ENCODE measurements around the gene SEC24C. TPM values are rescaled to one million over a fixed set of nuclear protein-coding genes. Genes with fewer than 3 reads are reported as not detected.

SEC24C gene
- total and polyA plus RNA-seq, 2 of the 13 experiments (the other 11 are each of a cell fraction or from before 2014, with no cell fraction given), result 63.1 to 66.4 TPM

- TF ChIP-seq, protein P1, sequence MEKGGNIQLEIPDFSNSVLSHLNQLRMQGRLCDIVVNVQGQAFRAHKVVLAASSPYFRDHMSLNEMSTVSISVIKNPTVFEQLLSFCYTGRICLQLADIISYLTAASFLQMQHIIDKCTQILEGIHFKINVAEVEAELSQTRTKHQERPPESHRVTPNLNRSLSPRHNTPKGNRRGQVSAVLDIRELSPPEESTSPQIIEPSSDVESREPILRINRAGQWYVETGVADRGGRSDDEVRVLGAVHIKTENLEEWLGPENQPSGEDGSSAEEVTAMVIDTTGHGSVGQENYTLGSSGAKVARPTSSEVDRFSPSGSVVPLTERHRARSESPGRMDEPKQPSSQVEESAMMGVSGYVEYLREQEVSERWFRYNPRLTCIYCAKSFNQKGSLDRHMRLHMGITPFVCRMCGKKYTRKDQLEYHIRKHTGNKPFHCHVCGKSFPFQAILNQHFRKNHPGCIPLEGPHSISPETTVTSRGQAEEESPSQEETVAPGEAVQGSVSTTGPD (CRISPR knock-in tag; IDR thresholded peaks at IDR 0.05), result no peak
- TF ChIP-seq MXI1 (IDR thresholded peaks at IDR 0.05; ENCODE audit: borderline replicate concordance, low read depth, low read length), result no peak
- no peak for TF ChIP-seq ZNF619 (CRISPR knock-in tag; IDR thresholded peaks at IDR 0.05)
- no peak for TF ChIP-seq ZNF18 (CRISPR knock-in tag; IDR thresholded peaks at IDR 0.05; ENCODE audit: insufficient replicate concordance)
Observed at GRCh38 chr10:73813333-73813732, 69.2 kb downstream of the SEC24C start (continued).

DNA sequence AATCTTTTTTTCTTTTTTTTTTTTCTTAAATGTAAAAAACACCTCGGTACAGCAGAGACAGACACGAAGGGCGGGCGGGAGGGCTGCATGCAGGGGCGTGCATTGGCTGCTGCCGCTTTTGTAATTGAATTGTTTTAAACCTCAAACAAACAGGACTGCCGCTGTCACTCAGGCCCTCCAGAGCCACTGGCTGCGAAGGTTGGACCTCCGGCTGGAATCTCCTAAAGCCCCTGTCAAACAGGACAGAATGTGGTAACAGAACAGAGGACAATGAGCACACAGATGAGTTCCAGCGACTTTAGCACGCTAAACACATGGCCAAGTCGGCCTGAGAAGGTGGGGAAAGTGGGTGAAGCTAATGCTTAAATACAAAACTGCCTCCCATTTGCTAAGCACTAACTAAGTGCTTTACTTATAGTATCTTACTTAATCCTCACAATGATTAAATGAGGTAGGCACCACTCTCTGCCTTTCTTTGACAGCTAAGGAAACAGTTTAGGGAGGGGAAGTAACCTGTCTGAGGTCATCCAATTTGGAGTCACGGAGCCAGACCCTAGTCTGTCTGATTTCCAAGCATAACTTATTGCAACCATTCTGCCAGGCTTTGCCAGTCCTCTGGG is 70.2 kb downstream of the SEC24C start:
- no peak overlapping the region for H3K9ac ChIP-seq (ENCODE audit: insufficient read depth, low read depth, low read length)
- peaks cover 3% of the 10 kb centered on the region for H3K79me2 ChIP-seq (ENCODE audit: insufficient read depth, low read length)
- H3K4me2 ChIP-seq (ENCODE audit: low read depth, low read length), result no peak overlapping the region
- H4K20me1 ChIP-seq (ENCODE audit: insufficient read depth, low read length), result no peaks in the 10 kb centered on the region
- TF ChIP-seq, protein P2, sequence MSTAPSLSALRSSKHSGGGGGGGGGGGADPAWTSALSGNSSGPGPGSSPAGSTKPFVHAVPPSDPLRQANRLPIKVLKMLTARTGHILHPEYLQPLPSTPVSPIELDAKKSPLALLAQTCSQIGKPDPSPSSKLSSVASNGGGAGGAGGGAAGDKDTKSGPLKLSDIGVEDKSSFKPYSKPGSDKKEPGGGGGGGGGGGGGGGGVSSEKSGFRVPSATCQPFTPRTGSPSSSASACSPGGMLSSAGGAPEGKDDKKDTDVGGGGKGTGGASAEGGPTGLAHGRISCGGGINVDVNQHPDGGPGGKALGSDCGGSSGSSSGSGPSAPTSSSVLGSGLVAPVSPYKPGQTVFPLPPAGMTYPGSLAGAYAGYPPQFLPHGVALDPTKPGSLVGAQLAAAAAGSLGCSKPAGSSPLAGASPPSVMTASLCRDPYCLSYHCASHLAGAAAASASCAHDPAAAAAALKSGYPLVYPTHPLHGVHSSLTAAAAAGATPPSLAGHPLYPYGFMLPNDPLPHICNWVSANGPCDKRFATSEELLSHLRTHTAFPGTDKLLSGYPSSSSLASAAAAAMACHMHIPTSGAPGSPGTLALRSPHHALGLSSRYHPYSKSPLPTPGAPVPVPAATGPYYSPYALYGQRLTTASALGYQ (CRISPR knock-in tag; IDR thresholded peaks at IDR 0.05), result no peak
- TF ChIP-seq, protein P3, sequence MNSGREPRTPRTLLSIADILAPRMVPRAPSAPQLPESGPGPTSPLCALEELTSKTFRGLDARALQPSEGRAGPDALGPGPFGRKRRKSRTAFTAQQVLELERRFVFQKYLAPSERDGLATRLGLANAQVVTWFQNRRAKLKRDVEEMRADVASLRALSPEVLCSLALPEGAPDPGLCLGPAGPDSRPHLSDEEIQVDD (CRISPR knock-in tag; IDR thresholded peaks at IDR 0.05; ENCODE audit: borderline replicate concordance), result no peak
- TF ChIP-seq, protein P4, sequence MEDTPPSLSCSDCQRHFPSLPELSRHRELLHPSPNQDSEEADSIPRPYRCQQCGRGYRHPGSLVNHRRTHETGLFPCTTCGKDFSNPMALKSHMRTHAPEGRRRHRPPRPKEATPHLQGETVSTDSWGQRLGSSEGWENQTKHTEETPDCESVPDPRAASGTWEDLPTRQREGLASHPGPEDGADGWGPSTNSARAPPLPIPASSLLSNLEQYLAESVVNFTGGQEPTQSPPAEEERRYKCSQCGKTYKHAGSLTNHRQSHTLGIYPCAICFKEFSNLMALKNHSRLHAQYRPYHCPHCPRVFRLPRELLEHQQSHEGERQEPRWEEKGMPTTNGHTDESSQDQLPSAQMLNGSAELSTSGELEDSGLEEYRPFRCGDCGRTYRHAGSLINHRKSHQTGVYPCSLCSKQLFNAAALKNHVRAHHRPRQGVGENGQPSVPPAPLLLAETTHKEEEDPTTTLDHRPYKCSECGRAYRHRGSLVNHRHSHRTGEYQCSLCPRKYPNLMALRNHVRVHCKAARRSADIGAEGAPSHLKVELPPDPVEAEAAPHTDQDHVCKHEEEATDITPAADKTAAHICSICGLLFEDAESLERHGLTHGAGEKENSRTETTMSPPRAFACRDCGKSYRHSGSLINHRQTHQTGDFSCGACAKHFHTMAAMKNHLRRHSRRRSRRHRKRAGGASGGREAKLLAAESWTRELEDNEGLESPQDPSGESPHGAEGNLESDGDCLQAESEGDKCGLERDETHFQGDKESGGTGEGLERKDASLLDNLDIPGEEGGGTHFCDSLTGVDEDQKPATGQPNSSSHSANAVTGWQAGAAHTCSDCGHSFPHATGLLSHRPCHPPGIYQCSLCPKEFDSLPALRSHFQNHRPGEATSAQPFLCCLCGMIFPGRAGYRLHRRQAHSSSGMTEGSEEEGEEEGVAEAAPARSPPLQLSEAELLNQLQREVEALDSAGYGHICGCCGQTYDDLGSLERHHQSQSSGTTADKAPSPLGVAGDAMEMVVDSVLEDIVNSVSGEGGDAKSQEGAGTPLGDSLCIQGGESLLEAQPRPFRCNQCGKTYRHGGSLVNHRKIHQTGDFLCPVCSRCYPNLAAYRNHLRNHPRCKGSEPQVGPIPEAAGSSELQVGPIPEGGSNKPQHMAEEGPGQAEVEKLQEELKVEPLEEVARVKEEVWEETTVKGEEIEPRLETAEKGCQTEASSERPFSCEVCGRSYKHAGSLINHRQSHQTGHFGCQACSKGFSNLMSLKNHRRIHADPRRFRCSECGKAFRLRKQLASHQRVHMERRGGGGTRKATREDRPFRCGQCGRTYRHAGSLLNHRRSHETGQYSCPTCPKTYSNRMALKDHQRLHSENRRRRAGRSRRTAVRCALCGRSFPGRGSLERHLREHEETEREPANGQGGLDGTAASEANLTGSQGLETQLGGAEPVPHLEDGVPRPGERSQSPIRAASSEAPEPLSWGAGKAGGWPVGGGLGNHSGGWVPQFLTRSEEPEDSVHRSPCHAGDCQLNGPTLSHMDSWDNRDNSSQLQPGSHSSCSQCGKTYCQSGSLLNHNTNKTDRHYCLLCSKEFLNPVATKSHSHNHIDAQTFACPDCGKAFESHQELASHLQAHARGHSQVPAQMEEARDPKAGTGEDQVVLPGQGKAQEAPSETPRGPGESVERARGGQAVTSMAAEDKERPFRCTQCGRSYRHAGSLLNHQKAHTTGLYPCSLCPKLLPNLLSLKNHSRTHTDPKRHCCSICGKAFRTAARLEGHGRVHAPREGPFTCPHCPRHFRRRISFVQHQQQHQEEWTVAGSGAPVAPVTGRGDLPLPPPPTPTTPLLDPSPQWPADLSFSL (CRISPR knock-in tag; IDR thresholded peaks at IDR 0.05), result no peak
- TF ChIP-seq NFKB2 (CRISPR knock-in tag; IDR thresholded peaks at IDR 0.05; ENCODE audit: borderline replicate concordance) (no peak), ZBTB42 (CRISPR knock-in tag; IDR thresholded peaks at IDR 0.05) (no peak), ASH2L (IDR thresholded peaks at IDR 0.05; ENCODE audit: insufficient read length, low read depth, low read length) (no peak)
- CTCF ChIA-PET (ENCODE audit: low intra/inter-chr PET ratio, low total read pairs), result no interaction called here
- no peaks in the 10 kb centered on the region; a peak in 1 of 5 replicates for H3K27me3 ChIP-seq (ENCODE audit: control insufficient read depth in 1 of 2, insufficient read depth in 2 of 2, low read length in 2 of 2)
- in situ Hi-C loops (cut with HindIII; ENCODE audit: extremely low pct_ligation_motif_present, low pct_unique_long_range_greater_than_20kb), result no loop called here
- ATAC-seq (no peak), FAIRE-seq (no peak), DNase-seq (ENCODE audit: low spot score) (no peak)
- H3K36me3 ChIP-seq (replicated peaks in 1 of 2; ENCODE audit: control insufficient read depth in 1 of 2, insufficient read depth in 2 of 2, low read length in 2 of 2), result peaks cover 0 to 21% of the 10 kb centered on the region in 2 experiments
- 92% methylated on average over 13 of the region's 13 CpGs for WGBS (ENCODE audit: low lambda C conversion rate)
- H2AFZ ChIP-seq (ENCODE audit: low read length), result no peak overlapping the region
- BruUV-seq (replicated peaks), result no TSS peak
- POLR2A ChIA-PET, result no interaction called here
- H3K27ac ChIP-seq (ENCODE audit: extremely low read length, insufficient read depth, low read length), result no peak overlapping the region
- no peaks in the 10 kb centered on the region for H3K9me3 ChIP-seq (ENCODE audit: low read length)
- H3K4me3 ChIP-seq (replicated peaks in 1 of 3; ENCODE audit: insufficient read depth in 1 of 3, low read depth in 2 of 3, low read length in 3 of 3), result no peak overlapping the region
- intact Hi-C loops (cut with micrococcal nuclease; ENCODE audit: unreplicated experiment), result no loop called here
- H3K4me1 ChIP-seq (ENCODE audit: insufficient read depth, low read length), result peaks cover 14% of the 10 kb centered on the region

Data from HepG2 (cell line).